MM.1S (cell line): Measurements from ENCODE around the gene MRNIP.

ENCODE experiments used
- DNase-seq: peaks from one replicate; pipeline ENCODE4 v3.0.0-alpha.2; 2015
- H2AFZ ChIP-seq: fragments of 300-600 bp; sonication (generic); 2 replicates; pipeline ENCODE4 v1.6.0; 2016; ENCODE audit warnings: antibody characterized with exemption, low read length
- H3F3A ChIP-seq: fragments of 300-600 bp; sonication (generic); 2 replicates; pipeline ENCODE4 v1.6.1; 2016; ENCODE audit warnings: mild to moderate bottlenecking, antibody characterized with exemption, low read length, moderate library complexity, mixed read lengths; ENCODE audit not compliant: insufficient read depth
- H3K27ac ChIP-seq: fragments of 300-600 bp; sonication (generic); 2 replicates; pipeline ENCODE4 v1.5.1; 2016; ENCODE audit warnings: mild to moderate bottlenecking, low read length
- H3K27me3 ChIP-seq: fragments of 300-600 bp; sonication (generic); replicated peaks from 2 replicates; pipeline ENCODE4 v1.6.0; 2016; ENCODE audit warnings: low read length; ENCODE audit not compliant: insufficient read depth
- H3K36me3 ChIP-seq: fragments of 300-600 bp; sonication (generic); replicated peaks from 2 replicates; pipeline ENCODE4 v1.6.1; 2016; ENCODE audit warnings: mild to moderate bottlenecking, low read length, mixed read lengths; ENCODE audit not compliant: insufficient read depth
- H3K4me1 ChIP-seq: fragments of 300-600 bp; sonication (generic); 2 replicates; pipeline ENCODE4 v1.6.1; 2016; ENCODE audit warnings: low read length, mixed read lengths
- H3K4me2 ChIP-seq: fragments of 300-600 bp; sonication (generic); 2 replicates; pipeline ENCODE4 v1.6.0; 2016; ENCODE audit warnings: low read depth, low read length
- H3K4me3 ChIP-seq: fragments of 300-600 bp; sonication (generic); 2 replicates; pipeline ENCODE4 v1.5.1; 2016; ENCODE audit warnings: low read length, mixed read lengths
- H3K79me2 ChIP-seq: fragments of 300-600 bp; sonication (generic); 2 replicates; pipeline ENCODE4 v1.6.1; 2016; ENCODE audit warnings: mixed run types, low read length, mixed read lengths
- H3K9ac ChIP-seq: fragments of 300-600 bp; sonication (generic); 2 replicates; pipeline ENCODE4 v1.6.1; 2016; ENCODE audit warnings: low read length, mixed read lengths
- H3K9me2 ChIP-seq: fragments of 300-600 bp; sonication (generic); replicated peaks from 2 replicates; pipeline ENCODE4 v1.6.1; 2016; ENCODE audit warnings: mild to moderate bottlenecking, low read length, mixed read lengths; ENCODE audit not compliant: insufficient read depth
- H3K9me3 ChIP-seq: fragments of 300-600 bp; sonication (generic); replicated peaks from 2 replicates; pipeline ENCODE4 v1.6.1; 2016; ENCODE audit warnings: mild to moderate bottlenecking, low read length, mixed read lengths; ENCODE audit not compliant: insufficient read depth
- H4K20me1 ChIP-seq: fragments of 300-600 bp; sonication (generic); 2 replicates; pipeline ENCODE4 v1.6.1; 2016; ENCODE audit warnings: mild to moderate bottlenecking, low read length, moderate library complexity, mixed read lengths; ENCODE audit not compliant: insufficient read depth
- EZH2 ChIP-seq: fragments of 300-600 bp; sonication (generic); optimal IDR thresholded peaks from 2 replicates; pipeline ENCODE3; 2017; ENCODE audit warnings: low read depth, mild to moderate bottlenecking, antibody characterized with exemption, low read length, mixed read lengths
- EZH2phosphoT487 ChIP-seq: fragments of 300-600 bp; sonication (generic); IDR thresholded peaks from 2 replicates; pipeline ENCODE4 v1.6.1; 2018; ENCODE audit warnings: antibody characterized with exemption, low read length
- TF ChIP-seq, protein P1 (sequence below): fragments of 300-600 bp; sonication (generic); IDR thresholded peaks from 2 replicates; pipeline ENCODE4 v1.5.1; 2016; ENCODE audit warnings: antibody characterized with exemption, low read length, mixed read lengths

The MRNIP gene

GRCh38 chr5:179860301-179860700 lies 1.7 kb upstream of the MRNIP start:
- H3F3A ChIP-seq = peaks cover 7% of the 10 kb centered on the region; the same call in 1 of the 2 replicates
- TF ChIP-seq EZH2phosphoT487 (no peak), EZH2 (no peak)
- TF ChIP-seq, protein P1, sequence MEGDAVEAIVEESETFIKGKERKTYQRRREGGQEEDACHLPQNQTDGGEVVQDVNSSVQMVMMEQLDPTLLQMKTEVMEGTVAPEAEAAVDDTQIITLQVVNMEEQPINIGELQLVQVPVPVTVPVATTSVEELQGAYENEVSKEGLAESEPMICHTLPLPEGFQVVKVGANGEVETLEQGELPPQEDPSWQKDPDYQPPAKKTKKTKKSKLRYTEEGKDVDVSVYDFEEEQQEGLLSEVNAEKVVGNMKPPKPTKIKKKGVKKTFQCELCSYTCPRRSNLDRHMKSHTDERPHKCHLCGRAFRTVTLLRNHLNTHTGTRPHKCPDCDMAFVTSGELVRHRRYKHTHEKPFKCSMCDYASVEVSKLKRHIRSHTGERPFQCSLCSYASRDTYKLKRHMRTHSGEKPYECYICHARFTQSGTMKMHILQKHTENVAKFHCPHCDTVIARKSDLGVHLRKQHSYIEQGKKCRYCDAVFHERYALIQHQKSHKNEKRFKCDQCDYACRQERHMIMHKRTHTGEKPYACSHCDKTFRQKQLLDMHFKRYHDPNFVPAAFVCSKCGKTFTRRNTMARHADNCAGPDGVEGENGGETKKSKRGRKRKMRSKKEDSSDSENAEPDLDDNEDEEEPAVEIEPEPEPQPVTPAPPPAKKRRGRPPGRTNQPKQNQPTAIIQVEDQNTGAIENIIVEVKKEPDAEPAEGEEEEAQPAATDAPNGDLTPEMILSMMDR = no peak
- H4K20me1 ChIP-seq = no peaks in the 10 kb centered on the region
- peaks cover 19% of the 10 kb centered on the region for H3K79me2 ChIP-seq
- H3K9ac ChIP-seq = no peak overlapping the region
- no peaks in the 10 kb centered on the region for H3K27me3 ChIP-seq
- H3K27ac ChIP-seq = no peak overlapping the region
- H3K9me2 ChIP-seq = no peaks in the 10 kb centered on the region
- no peaks in the 10 kb centered on the region for H3K9me3 ChIP-seq
- H3K4me2 ChIP-seq = no peak overlapping the region
- DNase-seq = no peak
- H2AFZ ChIP-seq = no peak overlapping the region
- H3K4me1 ChIP-seq = no peaks in the 10 kb centered on the region
- no peaks in the 10 kb centered on the region for H3K36me3 ChIP-seq
- no peak overlapping the region for H3K4me3 ChIP-seq

- Histone ChIP-seq H3K9me3 (no peaks in the 10 kb centered on the region), H3K9me2 (no peaks in the 10 kb centered on the region), H3K27me3 (no peaks in the 10 kb centered on the region), H3K4me2 (peak overlapping the region; percentile 95), H3F3A (peaks cover 7% of the 10 kb centered on the region; the same call in 1 of the 2 replicates), H3K4me1 (no peaks in the 10 kb centered on the region), H3K9ac (peak overlapping the region; percentile 47; the same call in 1 of the 2 replicates), H3K4me3 (peak overlapping the region; percentile 96), H3K27ac (peak overlapping the region; percentile 45; the same call in 1 of the 2 replicates), H2AFZ (peak overlapping the region; percentile 88), H4K20me1 (no peaks in the 10 kb centered on the region), H3K36me3 (no peaks in the 10 kb centered on the region), H3K79me2 (peaks cover 29% of the 10 kb centered on the region)
- peak; percentile 47 for DNase-seq
- no peak for TF ChIP-seq EZH2
- TF ChIP-seq, protein P1 = no peak
- TF ChIP-seq EZH2phosphoT487 = no peak
These were observed 404 bp downstream of the MRNIP start for GRCh38 chr5:179858241-179858585.

GRCh38 chr5:179854356-179854755 lies 4.3 kb downstream of the MRNIP start:
- Histone ChIP-seq H4K20me1 (no peaks in the 10 kb centered on the region), H3K9me2 (no peaks in the 10 kb centered on the region), H2AFZ (no peak overlapping the region), H3K36me3 (no peaks in the 10 kb centered on the region; the same call in 1 of the 2 replicates), H3K4me2 (no peak overlapping the region), H3K9ac (no peak overlapping the region), H3K27ac (no peak overlapping the region), H3K27me3 (no peaks in the 10 kb centered on the region), H3K9me3 (no peaks in the 10 kb centered on the region), H3K4me1 (no peaks in the 10 kb centered on the region), H3K4me3 (no peak overlapping the region), H3K79me2 (peaks cover 29% of the 10 kb centered on the region), H3F3A (peaks cover 7% of the 10 kb centered on the region; the same call in 1 of the 2 replicates)
- DNase-seq = no peak
- no peak for TF ChIP-seq EZH2phosphoT487
- TF ChIP-seq, protein P1 = no peak
- no peak for TF ChIP-seq EZH2
